ENCODE measurements around the gene BRIP1.
"Not testable (repeated sequence)": the region's sequence is repeated elsewhere in the genome, so short reads cannot be mapped to it uniquely, and the experiment has no call there.

The BRIP1 gene

GRCh38 chr17:61862105-61862574 lies 1.2 kb downstream of the BRIP1 start:
- DNase-seq, result no peak

GRCh38 chr17:61860397-61860796 lies 2.9 kb downstream of the BRIP1 start:
- not testable (repeated sequence) for DNase-seq

- DNase-seq, result no peak
Observed at GRCh38 chr17:61856035-61856434, 7.3 kb downstream of the BRIP1 start.

DNA sequence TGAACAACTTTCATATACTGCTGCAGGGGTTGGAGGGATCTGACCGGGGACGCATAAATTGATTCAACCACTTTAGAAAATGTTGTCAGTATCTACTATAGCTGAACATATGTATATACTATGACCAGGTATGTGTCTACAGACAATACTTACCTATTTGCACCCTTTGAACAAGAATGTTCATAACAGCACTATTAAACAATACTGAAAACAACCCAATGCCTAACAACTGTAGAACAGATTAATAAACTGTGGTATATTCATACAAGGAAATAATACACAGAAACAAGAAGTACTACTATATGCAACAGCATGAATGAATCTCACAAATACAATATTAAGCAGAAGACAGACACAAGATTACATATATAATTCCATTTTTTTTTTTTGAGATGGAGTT lies 10.5 kb downstream of the BRIP1 start:
- DNase-seq, result no peak

GRCh38 chr17:61849674-61850073 lies 13.7 kb downstream of the BRIP1 start:
- no peak for DNase-seq

- DNase-seq, result no peak
Observed at GRCh38 chr17:61848896-61849295, 14.4 kb downstream of the BRIP1 start.

DNA sequence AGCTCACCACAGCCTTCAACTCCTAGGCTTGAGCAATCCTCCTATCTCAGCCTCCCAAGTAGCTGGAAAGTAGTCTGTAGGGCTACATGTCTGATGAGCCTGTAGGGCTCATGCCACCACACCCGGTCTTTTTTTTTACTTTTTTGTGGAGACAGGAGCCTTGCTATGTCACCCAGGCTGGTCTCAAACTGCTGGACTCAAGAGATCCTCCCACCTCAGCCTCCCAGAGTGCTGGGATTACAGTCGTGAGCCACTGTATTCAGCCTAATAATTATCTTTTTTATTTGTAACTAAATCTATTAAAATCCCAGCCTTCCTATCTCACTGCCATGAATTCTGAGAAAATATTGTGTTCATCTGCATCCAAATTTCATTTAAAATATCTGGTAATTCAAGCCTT lies 15.1 kb downstream of the BRIP1 start:
- DNase-seq, result no peak

DNA sequence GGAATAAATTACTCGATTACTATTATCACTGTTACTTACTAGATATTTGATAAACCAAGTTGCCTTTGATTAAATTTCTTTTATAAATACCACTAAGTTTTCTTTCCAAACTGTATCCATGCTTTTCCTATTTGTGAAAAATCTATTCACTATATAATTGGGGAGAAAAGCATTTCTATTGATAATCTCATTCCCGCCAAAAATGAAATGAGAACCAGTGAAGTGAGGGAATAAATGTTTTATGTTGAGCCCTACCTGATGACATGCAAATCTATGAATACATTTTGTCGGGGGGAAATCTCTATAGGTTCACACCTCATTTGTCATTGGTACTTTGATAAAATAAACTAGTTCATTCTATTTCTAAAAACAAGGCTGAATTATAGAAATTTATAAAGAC lies 15.7 kb downstream of the BRIP1 start:
- DNase-seq, result no peak

- DNase-seq, result no peak
Observed at GRCh38 chr17:61846761-61847375, 16.5 kb downstream of the BRIP1 start.

- no peak for DNase-seq
Observed at GRCh38 chr17:61846088-61846487, 17.2 kb downstream of the BRIP1 start.

DNA sequence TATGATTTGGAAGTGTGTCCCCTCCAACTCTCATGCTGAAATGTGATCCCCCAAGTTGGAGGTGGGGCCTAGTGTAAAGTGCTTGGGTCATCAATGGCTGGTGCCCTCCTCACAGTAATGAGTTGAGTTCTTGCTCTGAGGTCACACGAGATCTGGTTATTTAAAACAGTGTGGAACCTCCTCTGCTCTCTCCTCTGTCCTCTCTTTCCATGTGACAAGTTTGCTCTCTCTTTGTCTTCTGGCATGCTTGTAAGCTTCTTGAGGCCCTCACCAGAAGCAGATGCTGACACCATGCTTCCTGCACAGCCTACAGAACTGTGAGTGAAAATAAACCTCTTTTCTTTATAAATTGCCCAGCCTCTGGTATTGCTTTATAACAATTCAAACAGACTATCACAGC lies 19.9 kb downstream of the BRIP1 start:
- no peak for DNase-seq

DNA sequence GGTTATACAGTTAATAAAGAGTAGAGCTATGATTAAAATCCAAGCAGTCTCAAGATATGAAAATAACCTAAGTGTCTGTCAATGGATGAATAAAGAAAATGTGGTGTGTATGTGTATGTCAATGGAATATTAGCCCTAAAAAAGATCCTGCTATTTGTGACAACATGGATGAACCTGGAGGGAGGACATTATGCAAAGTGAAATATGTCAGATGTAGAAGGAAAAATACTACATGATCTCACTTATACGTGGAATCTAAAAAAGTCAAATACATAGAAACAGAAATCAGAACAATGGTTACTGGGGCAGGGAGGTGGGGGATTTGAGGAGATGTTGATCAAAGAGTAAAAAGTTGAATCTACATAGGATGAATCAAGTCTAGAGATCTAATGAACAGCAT lies 20.4 kb downstream of the BRIP1 start:
- DNase-seq, result no peak

- no peak for DNase-seq
Observed at GRCh38 chr17:61839300-61839786, 24.0 kb downstream of the BRIP1 start.

- peak in 1 of 2 experiments; percentile 28 for DNase-seq
Observed at GRCh38 chr17:61837175-61838051, 25.9 kb downstream of the BRIP1 start.

DNA sequence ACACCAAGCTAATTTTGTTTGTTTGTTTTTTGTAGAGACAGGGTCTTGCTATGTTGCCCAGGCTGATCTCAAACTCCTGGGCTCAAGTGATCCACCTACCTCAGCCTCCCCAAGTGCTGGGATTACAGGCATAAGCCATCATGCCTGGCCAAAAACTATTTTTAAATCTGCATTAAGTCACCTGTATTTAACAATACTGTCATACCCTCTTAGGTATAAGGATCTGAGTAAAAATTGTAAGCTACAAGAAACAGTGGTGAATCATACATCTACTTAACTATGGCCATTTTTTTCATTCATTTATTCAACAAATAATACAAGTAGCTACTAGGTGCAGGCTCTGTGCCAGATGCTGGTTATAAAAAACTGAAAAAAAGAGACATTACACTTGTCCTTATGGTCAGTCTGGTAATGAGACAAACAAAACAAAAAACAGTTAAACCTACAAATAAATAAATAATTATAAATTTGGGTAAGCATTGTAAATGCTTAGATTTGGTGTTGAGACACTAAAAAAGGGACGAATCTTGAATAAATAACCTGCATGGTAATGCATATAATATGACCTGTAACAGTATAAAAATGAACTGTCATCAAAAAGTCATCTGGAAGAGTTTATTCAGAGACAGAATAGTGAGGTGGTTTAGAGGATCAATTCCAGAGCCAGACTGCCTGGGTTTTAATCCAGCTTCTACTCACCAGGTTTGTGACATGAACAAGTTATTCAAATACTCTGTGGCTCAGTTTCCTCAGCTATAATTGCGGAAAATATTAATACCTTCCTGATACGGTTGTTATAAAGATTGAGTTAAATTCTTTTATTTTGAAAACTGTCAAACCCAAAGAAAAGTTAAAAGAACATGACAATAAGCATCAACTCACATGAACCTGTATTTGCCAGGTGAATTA lies 26.8 kb downstream of the BRIP1 start:
- no peak for DNase-seq

- DNase-seq, result no peak
Observed at GRCh38 chr17:61835606-61836005, 27.7 kb downstream of the BRIP1 start.

GRCh38 chr17:61834610-61835009 lies 28.7 kb downstream of the BRIP1 start:
- DNase-seq, result no peak

- DNase-seq, result no peak
Observed at GRCh38 chr17:61833536-61834193, 29.7 kb downstream of the BRIP1 start.

DNA sequence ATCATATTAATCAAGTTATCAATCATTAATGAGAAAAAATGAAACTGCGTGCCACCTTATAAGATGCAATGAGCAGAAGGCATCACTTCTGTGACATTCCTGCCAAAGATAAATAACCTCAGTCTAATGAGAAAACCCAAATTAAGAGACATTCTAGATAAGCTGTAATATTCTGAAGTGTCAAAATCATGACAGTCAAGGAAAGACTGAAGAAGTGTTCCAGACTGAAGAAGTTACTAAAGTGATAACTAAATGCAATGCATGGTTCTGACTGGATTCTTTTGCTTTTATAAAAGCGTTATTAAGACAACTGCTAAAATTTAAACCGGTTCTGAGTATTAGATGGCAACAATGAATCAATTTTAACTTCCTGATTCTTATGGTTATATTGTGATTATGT lies 30.9 kb downstream of the BRIP1 start:
- no peak for DNase-seq

DNA sequence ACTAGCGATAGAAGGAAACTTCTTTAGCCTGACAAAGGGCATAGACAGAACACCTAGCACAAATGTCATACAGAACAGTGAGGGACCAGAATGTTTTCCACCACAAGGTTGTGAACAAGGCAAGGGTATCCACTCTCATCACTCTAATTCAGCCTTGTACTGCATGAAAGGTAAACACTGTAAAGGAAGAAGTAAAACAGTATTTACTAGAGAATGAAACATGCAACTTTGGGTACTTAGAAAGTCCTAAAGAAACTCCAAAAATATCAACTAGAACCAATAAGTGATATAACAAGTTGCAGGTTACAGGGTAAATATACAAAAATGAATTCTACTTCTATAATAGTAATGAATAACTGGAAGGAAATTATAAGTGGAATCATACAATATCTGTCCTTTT lies 32.2 kb downstream of the BRIP1 start:
- DNase-seq, result no peak

GRCh38 chr17:61828694-61829093 lies 34.6 kb downstream of the BRIP1 start:
- no peak for DNase-seq

DNA sequence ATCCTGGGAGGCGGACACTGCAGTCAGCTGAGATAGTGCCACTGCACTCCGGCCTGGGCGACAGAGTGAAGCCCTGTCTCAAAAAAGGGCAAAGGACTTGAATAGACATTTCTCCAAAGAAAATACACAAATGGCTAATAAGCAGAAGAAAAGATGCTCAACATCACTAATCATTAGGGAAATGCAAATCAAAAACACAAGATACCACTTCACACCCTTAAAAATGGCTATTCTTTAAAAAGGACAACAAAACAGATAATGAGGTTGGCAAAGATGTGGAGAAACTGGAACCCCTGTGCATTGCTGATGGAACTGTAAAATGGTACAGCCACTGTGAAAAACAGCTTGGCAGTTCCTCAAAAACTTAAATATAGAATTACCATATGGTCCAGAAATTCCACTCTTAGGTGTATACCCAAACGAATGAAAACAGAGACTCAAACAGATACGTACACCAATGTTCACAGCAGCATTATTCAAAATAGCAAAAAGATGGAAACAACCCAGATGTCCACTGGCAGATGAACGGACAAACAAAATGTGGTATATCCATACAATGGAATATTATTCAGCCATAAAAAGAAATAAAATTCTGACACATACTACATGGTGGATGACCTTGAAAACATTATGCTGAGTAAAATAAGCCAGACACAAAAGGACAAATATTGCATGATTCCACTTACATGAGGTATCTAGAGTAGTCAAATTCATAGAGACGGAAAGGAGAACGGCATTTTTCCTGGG lies 35.5 kb downstream of the BRIP1 start:
- no peak for DNase-seq

Measured in NCI-H187 (cell line).